Pancreas (tissue), 10 donors: ENCODE measurements around the gene DUSP12. TPM values are rescaled to one million over a fixed set of nuclear protein-coding genes. Genes with fewer than 3 reads are reported as not detected.

Source experiments
- ATAC-seq, 4 donors: fragments of 200-7000 bp; cut with Tn5 transposase; one replicate each; pipeline versions ENCODE4 v1.8.0 to v1.9.1; 2020; ENCODE audit warnings: mild to moderate bottlenecking in 4 of 4, moderate library complexity in 4 of 4
- DNase-seq, 6 donors: peaks; one replicate each; pipeline ENCODE4 v3.0.0-alpha.2; 2020
- FAIRE-seq: peaks from 2 replicates; lab custom pipeline; 2012; peaks lifted over from hg19 to GRCh38; lab: Jason Lieb, UNC
- H3K27ac ChIP-seq, 4 donors: fragments of 200-600 bp; sonication (generic); 1 replicate in 3 of 4; 2 replicates in 1 of 4; pipeline versions ENCODE4 v1.5.0 to v1.8.0; 2020
- H3K27me3 ChIP-seq, 4 donors: fragments of 200-600 bp; one replicate each; pipeline ENCODE4 v1.8.0; 2021
- H3K36me3 ChIP-seq, 3 donors: fragments of 200-600 bp; sonication (generic) in 1 of 3; one replicate each; pipeline versions ENCODE4 v1.5.0 to v1.8.0; 2020 to 2021
- H3K4me1 ChIP-seq, 3 donors: fragments of 200-600 bp; one replicate each; pipeline ENCODE4 v1.8.0; 2021
- H3K4me3 ChIP-seq, 4 donors: fragments of 200-600 bp; sonication (generic) in 2 of 4; one replicate each; pipeline versions ENCODE4 v1.5.0 to v1.8.0; 2020 to 2021
- H3K9me3 ChIP-seq, 4 donors: fragments of 200-600 bp; one replicate each; pipeline ENCODE4 v1.8.0; 2021
- CTCF ChIP-seq, 4 donors: fragments of 200-600 bp; sonication (generic) in 3 of 4; IDR thresholded peaks; one replicate each; pipeline versions ENCODE4 v1.5.0 to v1.8.0; 2021; ENCODE audit warnings: antibody characterized with exemption in 4 of 4
- WGBS, 2 donors: extraction: QIAGEN DNeasy Blood & Tissue Kit; methylation state at CpG; one replicate each; pipeline ENCODE4 v1.1.7; 2013; 5-methylcytosine and 5-hydroxymethylcytosine counted together
- intact Hi-C, 3 donors: fragments of 100-400 bp; cut with DNase I; formaldehyde crosslinking; loops; one replicate each; pipeline versions ENCODE4 v1.11.1 to v1.14.2; 2022
- polyA plus RNA-seq, 2 donors: library from polyadenylated mRNA; stranded (reverse); fragments of 200-250 nt; gene quantifications; one replicate each; pipeline ENCODE4 v1.2.3, GENCODE V29; 2013
- total RNA-seq, 6 donors: library from RNA; stranded (reverse); fragmentation: NEBNext Ultra II Directional in 4 of 6; extraction: Animal tissue kit (Norgen Biotek cat#: 25700) in 4 of 6; gene quantifications; one replicate each; pipeline versions ENCODE4 v1.2.1 to v1.2.4, GENCODE V29; 2021 to 2023
- donor health status: healthy with polysubstance abuse.
- donor health status: DM: no; HTN: no; CAD: no; lungs with moderate emphysema.
- donor health status: DM: no; HTN: no; CAD: no.
- donor health status: control.
- donor health status: control.
- donor health status: Bipolar disorder and iron deficiency.
- donor health status: DM: yes; HTN: yes; CAD: no.
- donor health status: DM: no; HTN: no; CAD: no.
- donor health status: DM: no; HTN: no; CAD: no.
- donor health status: DM: yes; HTN: yes; CAD: no.

DUSP12 gene
- total and polyA plus RNA-seq, 8 donors: 5.7 to 16.0 (median 9.1) TPM

- Histone ChIP-seq H3K27ac (no peak overlapping the region), H3K9me3 (no peaks in the 10 kb centered on the region), H3K4me1 (no peaks in the 10 kb centered on the region), H3K36me3 (no peaks in the 10 kb centered on the region), H3K27me3 (no peaks in the 10 kb centered on the region), H3K4me3 (no peak overlapping the region)
- ATAC-seq: peak in 1 of 4 donors; percentile 17
- FAIRE-seq: no peak
- TF ChIP-seq CTCF (IDR thresholded peaks at IDR 0.05): no peak
- intact Hi-C loops: no loop called here
- WGBS, 2 donors: 59 to 69% methylated on average over 6 of the region's 6 CpGs
- DNase-seq: no peak
Observed at GRCh38 chr1:161740921-161741320, 8.7 kb upstream of the DUSP12 start.

GRCh38 chr1:161743231-161743630 is 6.4 kb upstream of the DUSP12 start:
- no peaks in the 10 kb centered on the region for H3K9me3 ChIP-seq
- H3K4me1 ChIP-seq: no peaks in the 10 kb centered on the region
- ATAC-seq (no peak), FAIRE-seq (no peak), DNase-seq (no peak)
- no peaks in the 10 kb centered on the region for H3K36me3 ChIP-seq
- no peak overlapping the region for H3K27ac ChIP-seq
- intact Hi-C loops: no loop called here
- 65 to 71% methylated on average over 9 of the region's 9 CpGs for WGBS, 2 donors
- no peak overlapping the region for H3K4me3 ChIP-seq
- TF ChIP-seq CTCF (IDR thresholded peaks at IDR 0.05): no peak
- H3K27me3 ChIP-seq: no peaks in the 10 kb centered on the region

- 25 to 28% methylated on average over 6 of the region's 6 CpGs for WGBS, 2 donors
- DNase-seq (no peak), FAIRE-seq (no peak), ATAC-seq (no peak)
- Histone ChIP-seq H3K36me3 (peaks cover 0 to 5% (median 0%) of the 10 kb centered on the region in 3 donors), H3K4me1 (peaks cover 0 to 15% (median 10%) of the 10 kb centered on the region in 3 donors), H3K27ac (no peak overlapping the region), H3K27me3 (no peaks in the 10 kb centered on the region), H3K9me3 (no peaks in the 10 kb centered on the region), H3K4me3 (no peak overlapping the region)
- intact Hi-C loops: no loop called here
- TF ChIP-seq CTCF (IDR thresholded peaks at IDR 0.05): no peak
Observed at GRCh38 chr1:161747801-161748200, 1.8 kb upstream of the DUSP12 start.

GRCh38 chr1:161763522-161764098 is 14.0 kb downstream of the DUSP12 start:
- H3K4me1 ChIP-seq: peaks cover 0 to 18% (median 1%) of the 10 kb centered on the region in 3 donors
- intact Hi-C loops: no loop called here
- H3K36me3 ChIP-seq: peaks cover 0 to 2% (median 0%) of the 10 kb centered on the region in 3 donors
- TF ChIP-seq CTCF (IDR thresholded peaks at IDR 0.05): peak in 2 of 4 donors; percentile 31 to 32
- no peak overlapping the region for H3K4me3 ChIP-seq
- ATAC-seq (peak in 1 of 4 donors; percentile 11), DNase-seq (peak in 1 of 6 donors; percentile 40), FAIRE-seq (no peak)
- H3K9me3 ChIP-seq: no peaks in the 10 kb centered on the region
- no peak overlapping the region for H3K27ac ChIP-seq
- WGBS, 2 donors: 56 to 64% methylated on average over 7 of the region's 7 CpGs
- no peaks in the 10 kb centered on the region for H3K27me3 ChIP-seq
